PC-9 (cell line): ENCODE results near the gene ERC2. TPM values are rescaled to one million over a fixed set of nuclear protein-coding genes. Genes with fewer than 3 reads are reported as not detected.

Experiments used
- BruUV-seq: library from RNA; stranded (reverse); fragments of 400-500 nt; replicated peaks from 2 replicates; lab custom pipeline; 2021; lab: Mats Ljungman, UMichigan
- CTCF ChIA-PET: fragments of 300-600 bp; sonication (Branson Sonifier 250); formaldehyde crosslinking; loops from one replicate; lab custom pipeline; 2022; ENCODE audit warnings: antibody characterized with exemption; lab: Charles Lee
- POLR2A ChIA-PET: fragments of 300-600 bp; sonication (Branson Sonifier 250); formaldehyde crosslinking; loops from one replicate; lab custom pipeline; 2022; ENCODE audit warnings: antibody characterized with exemption; ENCODE audit not compliant: unreplicated experiment; lab: Charles Lee
- DNase-seq, 2 experiments: peaks; one replicate each; pipeline versions ENCODE4 v3.0.0 to v3.0.0-alpha.2; 2015 to 2022; ENCODE audit warnings: mixed read lengths in 1 of 2
- H2AFZ ChIP-seq: fragments of 200-600 bp; sonication (generic); 2 replicates; pipeline ENCODE4 v1.8.1; 2017; ENCODE audit warnings: antibody characterized with exemption
- H3F3A ChIP-seq: fragments of 200-600 bp; sonication (generic); 2 replicates; pipeline ENCODE4 v1.8.1; 2017; ENCODE audit warnings: antibody characterized with exemption, mild to moderate bottlenecking, low read depth; ENCODE audit not compliant: insufficient read depth
- H3K27ac ChIP-seq: fragments of 200-600 bp; sonication (generic); 2 replicates; pipeline ENCODE4 v1.6.1; 2016; ENCODE audit warnings: mixed run types
- H3K27me3 ChIP-seq: fragments of 200-600 bp; sonication (generic); 2 replicates; pipeline ENCODE4 v1.6.1; 2016; ENCODE audit warnings: low read depth, mixed run types; ENCODE audit not compliant: insufficient read depth
- H3K36me3 ChIP-seq: fragments of 200-600 bp; sonication (generic); 2 replicates; pipeline ENCODE4 v1.6.1; 2016; ENCODE audit warnings: low read depth, mixed run types
- H3K4me1 ChIP-seq: fragments of 200-600 bp; sonication (generic); replicated peaks from 2 replicates; pipeline ENCODE4 v1.6.1; 2016; ENCODE audit warnings: mixed run types; ENCODE audit not compliant: insufficient read depth
- H3K4me2 ChIP-seq: fragments of 200-600 bp; sonication (generic); 2 replicates; pipeline ENCODE4 v1.6.1; 2017; ENCODE audit warnings: mixed run types
- H3K4me3 ChIP-seq: fragments of 200-600 bp; sonication (generic); 2 replicates; pipeline ENCODE4 v1.6.1; 2016; ENCODE audit warnings: mixed run types
- H3K79me2 ChIP-seq: fragments of 200-600 bp; sonication (generic); 2 replicates; pipeline ENCODE4 v1.6.1; 2017; ENCODE audit warnings: low read depth, mixed run types
- H3K9me2 ChIP-seq: fragments of 200-600 bp; sonication (generic); 2 replicates; pipeline ENCODE4 v1.8.1; 2017; ENCODE audit warnings: mild to moderate bottlenecking; ENCODE audit not compliant: insufficient read depth
- H3K9me3 ChIP-seq: fragments of 200-600 bp; sonication (generic); 2 replicates; pipeline ENCODE4 v1.8.1; 2016; ENCODE audit warnings: low read depth; ENCODE audit not compliant: insufficient read depth
- H4K20me1 ChIP-seq: fragments of 200-600 bp; sonication (generic); 2 replicates; pipeline ENCODE4 v1.8.1; 2017; ENCODE audit not compliant: insufficient read depth
- EZH2 ChIP-seq: fragments of 200-600 bp; sonication (generic); IDR thresholded peaks from 2 replicates; pipeline ENCODE4 v1.8.0; 2017; ENCODE audit warnings: antibody characterized with exemption, low read depth
- intact Hi-C: fragments of 100-400 bp; cut with micrococcal nuclease; formaldehyde crosslinking; loops from one replicate; pipeline ENCODE4 v1.10.0; 2022; ENCODE audit not compliant: unreplicated experiment
- total RNA-seq: library from RNA; stranded (reverse); gene quantifications from 2 replicates; pipeline ENCODE4 v1.2.3, GENCODE V29; 2021
- TF ChIP-seq, protein P1 (sequence below): fragments of 200-600 bp; sonication (generic); conservative IDR thresholded peaks from 2 replicates; pipeline ENCODE4 v1.6.1; 2017; ENCODE audit warnings: mixed run types, antibody characterized with exemption, mild to moderate bottlenecking, moderate library complexity

Gene ERC2
- total RNA-seq, 1 experiment from 2014 or later: 1.4 TPM

GRCh38 chr3:56379723-56380287, 88.5 kb downstream of the ERC2 start:
- no peak overlapping the region for H2AFZ ChIP-seq
- no peaks in the 10 kb centered on the region for H3K79me2 ChIP-seq
- H3K9me2 ChIP-seq: no peaks in the 10 kb centered on the region
- no peaks in the 10 kb centered on the region for H3F3A ChIP-seq
- H3K9me3 ChIP-seq: no peaks in the 10 kb centered on the region
- no TSS peak for BruUV-seq
- TF ChIP-seq, protein P1, sequence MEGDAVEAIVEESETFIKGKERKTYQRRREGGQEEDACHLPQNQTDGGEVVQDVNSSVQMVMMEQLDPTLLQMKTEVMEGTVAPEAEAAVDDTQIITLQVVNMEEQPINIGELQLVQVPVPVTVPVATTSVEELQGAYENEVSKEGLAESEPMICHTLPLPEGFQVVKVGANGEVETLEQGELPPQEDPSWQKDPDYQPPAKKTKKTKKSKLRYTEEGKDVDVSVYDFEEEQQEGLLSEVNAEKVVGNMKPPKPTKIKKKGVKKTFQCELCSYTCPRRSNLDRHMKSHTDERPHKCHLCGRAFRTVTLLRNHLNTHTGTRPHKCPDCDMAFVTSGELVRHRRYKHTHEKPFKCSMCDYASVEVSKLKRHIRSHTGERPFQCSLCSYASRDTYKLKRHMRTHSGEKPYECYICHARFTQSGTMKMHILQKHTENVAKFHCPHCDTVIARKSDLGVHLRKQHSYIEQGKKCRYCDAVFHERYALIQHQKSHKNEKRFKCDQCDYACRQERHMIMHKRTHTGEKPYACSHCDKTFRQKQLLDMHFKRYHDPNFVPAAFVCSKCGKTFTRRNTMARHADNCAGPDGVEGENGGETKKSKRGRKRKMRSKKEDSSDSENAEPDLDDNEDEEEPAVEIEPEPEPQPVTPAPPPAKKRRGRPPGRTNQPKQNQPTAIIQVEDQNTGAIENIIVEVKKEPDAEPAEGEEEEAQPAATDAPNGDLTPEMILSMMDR: no peak
- no peak for TF ChIP-seq EZH2
- intact Hi-C loops: no loop called here
- no peaks in the 10 kb centered on the region for H3K4me1 ChIP-seq
- H3K4me3 ChIP-seq: no peak overlapping the region
- no peaks in the 10 kb centered on the region for H3K36me3 ChIP-seq
- no peak overlapping the region for H3K4me2 ChIP-seq
- H3K27me3 ChIP-seq: peaks cover 21% of the 10 kb centered on the region
- ChIA-PET CTCF (no interaction called here), POLR2A (no interaction called here)
- no peak overlapping the region for H3K27ac ChIP-seq
- no peak for DNase-seq
- H4K20me1 ChIP-seq: no peaks in the 10 kb centered on the region

DNA sequence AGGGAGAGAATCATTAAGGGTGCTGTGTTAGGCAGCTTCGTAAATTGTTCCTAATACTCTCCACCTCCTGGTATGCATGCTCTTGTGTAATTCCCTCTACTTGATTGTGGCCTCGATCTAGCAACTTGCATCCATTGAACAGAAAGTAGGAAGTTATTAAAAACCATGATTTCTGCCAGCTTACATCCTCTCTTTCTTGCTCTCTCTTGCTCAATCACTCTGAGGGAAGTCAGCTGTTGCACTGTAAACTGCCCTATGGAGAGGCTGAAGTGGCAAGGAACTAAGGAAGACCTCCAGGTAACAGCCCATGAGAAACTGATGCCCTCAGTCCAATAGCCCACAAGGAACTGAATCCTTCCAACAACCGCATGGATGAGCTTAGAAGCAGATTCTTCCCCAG, 92.6 kb downstream of the ERC2 start:
- ChIA-PET POLR2A (no interaction called here), CTCF (no interaction called here)
- Histone ChIP-seq H3K79me2 (no peaks in the 10 kb centered on the region), H4K20me1 (no peaks in the 10 kb centered on the region), H3K4me3 (no peak overlapping the region), H3K4me2 (no peak overlapping the region), H3K9me2 (no peaks in the 10 kb centered on the region), H3K36me3 (no peaks in the 10 kb centered on the region), H3K9me3 (no peaks in the 10 kb centered on the region), H2AFZ (no peak overlapping the region), H3K27ac (no peak overlapping the region), H3K4me1 (no peaks in the 10 kb centered on the region), H3K27me3 (peaks cover 41% of the 10 kb centered on the region), H3F3A (no peaks in the 10 kb centered on the region)
- BruUV-seq: no TSS peak
- DNase-seq: no peak
- no peak for TF ChIP-seq EZH2
- TF ChIP-seq, protein P1: no peak
- intact Hi-C loops: no loop called here

DNA sequence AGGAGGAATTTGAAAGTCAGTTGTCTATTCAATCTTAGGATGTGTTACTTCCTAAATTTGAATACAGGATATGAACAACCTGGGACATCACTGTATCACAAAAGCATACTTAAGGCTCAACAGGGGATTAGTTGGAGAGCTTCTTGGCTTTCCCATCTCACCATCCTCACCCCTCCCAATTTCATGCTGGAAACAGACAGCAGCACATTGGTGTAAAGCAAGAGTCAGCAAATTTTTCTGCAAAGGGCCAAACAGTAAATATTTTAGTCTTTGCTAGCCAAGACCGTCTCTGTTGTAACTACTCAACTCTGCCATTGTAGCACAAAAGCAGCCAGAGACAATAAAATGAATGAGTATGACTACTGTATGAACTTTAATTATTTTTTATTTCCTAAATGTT, 94.9 kb downstream of the ERC2 start:
- CTCF ChIA-PET: no interaction called here
- Histone ChIP-seq H4K20me1 (no peaks in the 10 kb centered on the region), H3K27me3 (peaks cover 46% of the 10 kb centered on the region), H3K79me2 (no peaks in the 10 kb centered on the region), H3K27ac (no peak overlapping the region), H3K4me2 (no peak overlapping the region), H3K4me3 (no peak overlapping the region), H3K36me3 (no peaks in the 10 kb centered on the region), H3K9me2 (no peaks in the 10 kb centered on the region), H2AFZ (no peak overlapping the region), H3K4me1 (no peaks in the 10 kb centered on the region), H3K9me3 (no peaks in the 10 kb centered on the region), H3F3A (no peaks in the 10 kb centered on the region)
- no peak for DNase-seq
- POLR2A ChIA-PET: no interaction called here
- intact Hi-C loops: no loop called here
- BruUV-seq: no TSS peak
- TF ChIP-seq, protein P1: no peak
- TF ChIP-seq EZH2: no peak
